Osteoblast (primary cell): ENCODE measurements around the gene KNL1. TPM values are rescaled to one million over a fixed set of nuclear protein-coding genes. Genes with fewer than 3 reads are reported as not detected.
A peak's percentile ranks its signal among the peaks of the same experiment; 100 is the strongest.

Experiments used
- DNase-seq: peaks from one replicate; pipeline ENCODE4 v3.0.0; 2011; ENCODE audit warnings: low spot score, mixed read lengths; ENCODE audit not compliant: insufficient read length; ENCODE audit errors: missing footprints
- H2AFZ ChIP-seq: 2 replicates; pipeline ENCODE4 v1.6.0; 2011; ENCODE audit warnings: mild to moderate bottlenecking, low read length
- H3K27ac ChIP-seq: 2 replicates; pipeline ENCODE4 v1.5.1; 2011; ENCODE audit warnings: mild to moderate bottlenecking, low read depth, low read length, moderate library complexity
- H3K27me3 ChIP-seq: 2 replicates; pipeline ENCODE4 v1.6.0; 2012; ENCODE audit warnings: mild to moderate bottlenecking, control low read depth, inconsistent platforms, low read length, moderate library complexity; ENCODE audit not compliant: insufficient read depth
- H3K36me3 ChIP-seq: 2 replicates; pipeline ENCODE4 v1.5.1; 2011; ENCODE audit warnings: mild to moderate bottlenecking, low read length, control low read depth, moderate library complexity; ENCODE audit not compliant: insufficient read depth
- H3K4me1 ChIP-seq: 2 replicates; pipeline ENCODE4 v1.5.1; 2011; ENCODE audit warnings: mild to moderate bottlenecking, low read length, control low read depth, moderate library complexity; ENCODE audit not compliant: insufficient read depth
- H3K4me2 ChIP-seq: 2 replicates; pipeline ENCODE4 v1.6.0; 2011; ENCODE audit warnings: mild to moderate bottlenecking, low read length; ENCODE audit not compliant: insufficient read depth
- H3K4me3 ChIP-seq: fragments of 200-600 bp; sonication (generic); 3 replicates; pipeline ENCODE4 v1.5.1; 2012; ENCODE audit warnings: mild to moderate bottlenecking, low read length, inconsistent platforms; ENCODE audit not compliant: insufficient read depth
- H3K79me2 ChIP-seq: 2 replicates; pipeline ENCODE4 v1.6.0; 2012; ENCODE audit warnings: mild to moderate bottlenecking, low read length, control low read depth, inconsistent platforms; ENCODE audit not compliant: insufficient read depth
- H3K9me3 ChIP-seq: 2 replicates; pipeline ENCODE4 v1.5.1; 2011; ENCODE audit warnings: low read depth, low read length, control low read depth
- H4K20me1 ChIP-seq: 2 replicates; pipeline ENCODE4 v1.6.0; 2012; ENCODE audit warnings: mild to moderate bottlenecking, low read length, control low read depth; ENCODE audit not compliant: insufficient read depth
- CTCF ChIP-seq: IDR thresholded peaks from 2 replicates; pipeline ENCODE4 v1.5.1; 2011; ENCODE audit warnings: mild to moderate bottlenecking, low read depth, low read length, moderate library complexity; ENCODE audit errors: extremely low read depth
- total RNA-seq: library from RNA; depleted of rRNA; stranded (reverse); fragments of >200 nt; gene quantifications from 2 replicates; pipeline ENCODE4 v1.2.3, GENCODE V29; 2012

Gene KNL1
- total RNA-seq, 1 donor, result 3.6 TPM

GRCh38 chr15:40694688-40695468, 100.8 kb downstream of the KNL1 start, which contains the start of gene RAD51:
Gene RAD51 (plus strand): TSS chr15:40695174. CDS start chr15:40698759, 3,585 bp downstream.
- peaks cover 15% of the 10 kb centered on the region for H3K4me1 ChIP-seq
- no peak for TF ChIP-seq CTCF

GRCh38 chr15:40695469-40695890, 101.4 kb downstream of the KNL1 start:
- Histone ChIP-seq H2AFZ (peak overlapping the region; percentile 80), H3K4me1 (peaks cover 15% of the 10 kb centered on the region), H3K9me3 (no peaks in the 10 kb centered on the region), H3K4me3 (peak overlapping the region; percentile 96), H4K20me1 (no peaks in the 10 kb centered on the region), H3K27ac (peak overlapping the region; percentile 88), H3K36me3 (peaks cover 17% of the 10 kb centered on the region), H3K27me3 (no peaks in the 10 kb centered on the region), H3K4me2 (peak overlapping the region; percentile 86), H3K79me2 (peaks cover 29% of the 10 kb centered on the region)
- DNase-seq, result peak; percentile 80
- no peak for TF ChIP-seq CTCF

More at GRCh38 chr15:40694688-40695468, 100.8 kb downstream of the KNL1 start, which contains the start of gene RAD51:
- Histone ChIP-seq H3K4me2 (peak within 1 kb of the TSS; percentile 86), H3K36me3 (peaks cover 11% of the 10 kb centered on the region), H4K20me1 (no peaks in the 10 kb centered on the region), H3K79me2 (peaks cover 29% of the 10 kb centered on the region), H3K27ac (peak within 1 kb of the TSS; percentile 88), H3K9me3 (no peaks in the 10 kb centered on the region), H2AFZ (peak within 1 kb of the TSS; percentile 80), H3K27me3 (no peaks in the 10 kb centered on the region), H3K4me3 (peak within 1 kb of the TSS; percentile 96)
- DNase-seq, result peak; percentile 99

GRCh38 chr15:40696228-40696627, 102.2 kb downstream of the KNL1 start:
- Histone ChIP-seq H2AFZ (peak overlapping the region; percentile 80), H3K4me2 (peak overlapping the region; percentile 86), H3K27ac (peak overlapping the region; percentile 88), H3K79me2 (peaks cover 29% of the 10 kb centered on the region), H3K36me3 (peaks cover 22% of the 10 kb centered on the region), H3K4me3 (peak overlapping the region; percentile 96), H4K20me1 (no peaks in the 10 kb centered on the region), H3K27me3 (no peaks in the 10 kb centered on the region), H3K4me1 (peaks cover 15% of the 10 kb centered on the region), H3K9me3 (no peaks in the 10 kb centered on the region)
- no peak for TF ChIP-seq CTCF
- DNase-seq, result no peak

GRCh38 chr15:40697916-40698315, 103.9 kb downstream of the KNL1 start:
- H2AFZ ChIP-seq, result no peak overlapping the region
- peaks cover 15% of the 10 kb centered on the region for H3K4me1 ChIP-seq
- H4K20me1 ChIP-seq, result no peaks in the 10 kb centered on the region
- no peak for DNase-seq
- TF ChIP-seq CTCF, result no peak
- H3K79me2 ChIP-seq, result peaks cover 29% of the 10 kb centered on the region
- H3K27ac ChIP-seq, result no peak overlapping the region
- no peaks in the 10 kb centered on the region for H3K9me3 ChIP-seq
- H3K27me3 ChIP-seq, result no peaks in the 10 kb centered on the region
- H3K4me3 ChIP-seq, result no peak overlapping the region
- H3K4me2 ChIP-seq, result no peak overlapping the region
- H3K36me3 ChIP-seq, result peaks cover 15% of the 10 kb centered on the region
